HS-27A (cell line): Measurements from ENCODE around the gene MECP2.

Experiments
- DNase-seq: peaks from one replicate; pipeline ENCODE4 v3.0.0-alpha.2; 2012; ENCODE audit warnings: low read depth, missing footprints

The MECP2 gene

GRCh38 chrX:154115750-154116149, 18.2 kb upstream of the MECP2 start:
- no peak for DNase-seq

- no peak for DNase-seq
Measured at GRCh38 chrX:154115071-154115470, 17.6 kb upstream of the MECP2 start.

GRCh38 chrX:154114652-154115051, 17.1 kb upstream of the MECP2 start:
- DNase-seq = no peak

- no peak for DNase-seq
Measured at GRCh38 chrX:154113729-154114128, 16.2 kb upstream of the MECP2 start.

- no peak for DNase-seq
Measured at GRCh38 chrX:154098551-154098950, 1.0 kb upstream of the MECP2 start.

- no peak for DNase-seq
Measured at GRCh38 chrX:154097003-154097588, 421 bp downstream of the MECP2 start.

- no peak for DNase-seq
Measured at GRCh38 chrX:154096140-154097002, 1.1 kb downstream of the MECP2 start.

GRCh38 chrX:154094833-154095232, 2.7 kb downstream of the MECP2 start:
- DNase-seq = no peak

GRCh38 chrX:154093965-154094364, 3.6 kb downstream of the MECP2 start:
- no peak for DNase-seq

- no peak for DNase-seq
Measured at GRCh38 chrX:154092371-154092770, 5.1 kb downstream of the MECP2 start.

- DNase-seq = no peak
Measured at GRCh38 chrX:154091678-154092077, 5.8 kb downstream of the MECP2 start.

- no peak for DNase-seq
Measured at GRCh38 chrX:154090731-154091130, 6.8 kb downstream of the MECP2 start.

- DNase-seq = no peak
Measured at GRCh38 chrX:154084449-154085300, 12.8 kb downstream of the MECP2 start.

- DNase-seq = no peak
Measured at GRCh38 chrX:154083126-154083517, 14.4 kb downstream of the MECP2 start.

- DNase-seq = peak; percentile 23
Measured at GRCh38 chrX:154082396-154083125, 15.0 kb downstream of the MECP2 start.

GRCh38 chrX:154077101-154077500, 20.4 kb downstream of the MECP2 start:
- no peak for DNase-seq

GRCh38 chrX:154074199-154074598, 23.3 kb downstream of the MECP2 start:
- DNase-seq = no peak

- DNase-seq = no peak
Measured at GRCh38 chrX:154072192-154072591, 25.3 kb downstream of the MECP2 start.

GRCh38 chrX:154068560-154068959, 29.0 kb downstream of the MECP2 start:
- no peak for DNase-seq

GRCh38 chrX:154064637-154065435, 32.7 kb downstream of the MECP2 start:
- no peak for DNase-seq

- DNase-seq = no peak
Measured at GRCh38 chrX:154063234-154063633, 34.3 kb downstream of the MECP2 start.
